GM23248 (cell line): ENCODE data around the gene SMG9. TPM values are rescaled to one million over a fixed set of nuclear protein-coding genes. Genes with fewer than 3 reads are reported as not detected.

Experiments used
- DNase-seq: peaks from one replicate; pipeline ENCODE4 v3.0.0-alpha.2; 2015
- H2AFZ ChIP-seq: fragments of 200-600 bp; sonication (generic); 2 replicates; pipeline ENCODE4 v1.6.1; 2016; ENCODE audit warnings: antibody characterized with exemption
- H3F3A ChIP-seq: fragments of 200-600 bp; sonication (generic); 2 replicates; pipeline ENCODE4 v1.6.1; 2016; ENCODE audit warnings: mild to moderate bottlenecking, antibody characterized with exemption, mixed run types; ENCODE audit not compliant: insufficient read depth
- H3K27ac ChIP-seq: fragments of 200-600 bp; sonication (generic); 2 replicates; pipeline ENCODE4 v1.5.1; 2016; ENCODE audit warnings: mild to moderate bottlenecking
- H3K27me3 ChIP-seq: fragments of 200-600 bp; sonication (generic); replicated peaks from 2 replicates; pipeline ENCODE4 v1.6.1; 2016; ENCODE audit warnings: mild to moderate bottlenecking; ENCODE audit not compliant: insufficient read depth
- H3K36me3 ChIP-seq: fragments of 200-600 bp; sonication (generic); 2 replicates; pipeline ENCODE4 v1.6.1; 2016; ENCODE audit warnings: low read depth, mild to moderate bottlenecking
- H3K4me1 ChIP-seq: fragments of 200-600 bp; sonication (generic); 2 replicates; pipeline ENCODE4 v1.6.1; 2016; ENCODE audit warnings: mild to moderate bottlenecking; ENCODE audit not compliant: insufficient read depth
- H3K4me2 ChIP-seq: fragments of 200-600 bp; sonication (generic); one replicate; pipeline ENCODE4 v1.6.1; 2016; ENCODE audit warnings: mild to moderate bottlenecking; ENCODE audit not compliant: unreplicated experiment
- H3K4me3 ChIP-seq: fragments of 200-600 bp; sonication (generic); 2 replicates; pipeline ENCODE4 v1.5.1; 2016; ENCODE audit warnings: mild to moderate bottlenecking
- H3K79me2 ChIP-seq: fragments of 200-600 bp; sonication (generic); 2 replicates; pipeline ENCODE4 v1.6.1; 2016; ENCODE audit warnings: mild to moderate bottlenecking; ENCODE audit not compliant: insufficient read depth
- H3K9ac ChIP-seq: fragments of 200-600 bp; sonication (generic); 2 replicates; pipeline ENCODE4 v1.6.1; 2016; ENCODE audit warnings: mild to moderate bottlenecking
- H3K9me2 ChIP-seq: fragments of 200-600 bp; sonication (generic); 2 replicates; pipeline ENCODE4 v1.6.1; 2016; ENCODE audit warnings: mixed run types, mild to moderate bottlenecking, moderate library complexity; ENCODE audit not compliant: insufficient read depth
- H3K9me3 ChIP-seq: fragments of 200-600 bp; sonication (generic); one replicate; pipeline ENCODE4 v1.6.1; 2017; ENCODE audit warnings: low read depth
- H4K20me1 ChIP-seq: fragments of 200-600 bp; sonication (generic); 2 replicates; pipeline ENCODE4 v1.6.0; 2016; ENCODE audit not compliant: insufficient read depth
- EZH2 ChIP-seq: fragments of 200-600 bp; sonication (generic); IDR thresholded peaks from 2 replicates; pipeline ENCODE4 v1.6.1; 2018; ENCODE audit warnings: antibody characterized with exemption, mild to moderate bottlenecking; ENCODE audit not compliant: insufficient read depth, poor library complexity, severe bottlenecking
- EZH2phosphoT487 ChIP-seq: fragments of 200-600 bp; sonication (generic); IDR thresholded peaks from 2 replicates; pipeline ENCODE4 v1.6.1; 2018; ENCODE audit warnings: antibody characterized with exemption, moderate library complexity, mild to moderate bottlenecking, low read depth; ENCODE audit not compliant: insufficient read depth
- WGBS, 2 experiments: methylation state at CpG; one replicate each; pipeline ENCODE4 v1.1.6; 2015 to 2017; ENCODE audit warnings: low lambda C conversion rate in 2 of 2, low coverage in 1 of 2; ENCODE audit errors: missing lambda C conversion rate in 2 of 2; 5-methylcytosine and 5-hydroxymethylcytosine counted together
- in situ Hi-C: fragments of 300-500 bp; cut with MboI; formaldehyde crosslinking; loops from 2 replicates; pipeline ENCODE4 v1.15.0; 2020
- polyA plus RNA-seq: library from polyadenylated mRNA; unstranded; fragments of >200 nt; fragmentation: Nextera tagmentation; extraction: Ambion mirVana; gene quantifications from 2 replicates; pipeline ENCODE4 v1.2.1, GENCODE V29; 2016
- total RNA-seq: library from RNA; depleted of rRNA; stranded (reverse); fragments of >200 nt; shearing (Covaris generic); gene quantifications from 2 replicates; pipeline ENCODE4 v1.2.3, GENCODE V29; 2014

Gene SMG9
- total and polyA plus RNA-seq, 2 experiments from 2014 or later: 13.0 to 23.2 TPM

DNA sequence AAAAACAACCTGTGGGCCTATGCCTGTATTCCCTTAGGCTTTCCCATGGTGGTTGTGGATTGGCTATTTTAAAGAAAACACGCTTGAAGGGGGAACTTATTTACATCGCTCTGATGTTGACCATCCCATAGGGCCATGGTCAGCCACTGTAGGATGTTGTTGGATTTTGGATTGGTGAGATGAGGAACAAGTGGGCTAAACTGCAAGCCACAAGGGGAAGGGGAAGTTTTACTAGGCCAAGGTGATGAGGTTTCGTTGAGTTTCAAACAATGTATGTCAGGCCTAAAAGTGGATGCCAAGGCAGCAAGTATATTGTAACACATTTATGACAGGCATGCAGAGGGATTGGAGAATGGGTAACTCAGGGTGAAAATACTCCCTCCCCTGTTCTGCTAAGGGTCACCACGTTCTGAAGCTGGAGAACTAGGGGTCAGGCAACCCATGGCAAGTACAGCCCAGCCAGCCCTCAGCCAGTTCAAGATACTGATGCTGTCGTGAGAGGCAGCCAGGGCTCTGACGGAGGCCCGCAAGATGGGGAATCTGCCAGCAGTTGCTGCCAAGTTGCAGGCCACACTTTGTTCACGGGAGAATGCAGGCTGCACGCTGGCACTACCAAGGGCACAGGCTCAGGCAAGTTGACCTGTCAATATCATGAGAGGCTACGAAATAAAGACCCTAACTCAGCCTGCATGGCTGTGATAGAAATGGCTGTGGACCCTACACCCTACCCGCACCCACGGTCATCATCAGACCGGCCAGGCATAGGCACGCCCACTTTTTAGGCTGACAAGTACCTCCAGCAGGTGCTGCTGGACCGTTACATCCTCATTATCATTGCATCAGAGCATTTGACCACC lies 27.8 kb downstream of the SMG9 start:
- Histone ChIP-seq H3K27ac (no peak overlapping the region), H3K4me1 (no peaks in the 10 kb centered on the region), H3F3A (no peaks in the 10 kb centered on the region), H3K9ac (no peak overlapping the region), H3K27me3 (no peaks in the 10 kb centered on the region), H3K36me3 (peaks cover 2% of the 10 kb centered on the region; the same call in 1 of the 2 replicates), H3K4me2 (no peak overlapping the region), H3K9me2 (no peaks in the 10 kb centered on the region), H4K20me1 (no peaks in the 10 kb centered on the region), H3K4me3 (no peak overlapping the region), H3K79me2 (no peaks in the 10 kb centered on the region), H3K9me3 (no peaks in the 10 kb centered on the region), H2AFZ (no peak overlapping the region)
- TF ChIP-seq EZH2phosphoT487 (no peak), EZH2 (no peak)
- in situ Hi-C loops: no loop called here
- peak; percentile 51 for DNase-seq
- WGBS, 2 experiments: 53 to 54% methylated on average over 15 of the region's 15 CpGs

DNA sequence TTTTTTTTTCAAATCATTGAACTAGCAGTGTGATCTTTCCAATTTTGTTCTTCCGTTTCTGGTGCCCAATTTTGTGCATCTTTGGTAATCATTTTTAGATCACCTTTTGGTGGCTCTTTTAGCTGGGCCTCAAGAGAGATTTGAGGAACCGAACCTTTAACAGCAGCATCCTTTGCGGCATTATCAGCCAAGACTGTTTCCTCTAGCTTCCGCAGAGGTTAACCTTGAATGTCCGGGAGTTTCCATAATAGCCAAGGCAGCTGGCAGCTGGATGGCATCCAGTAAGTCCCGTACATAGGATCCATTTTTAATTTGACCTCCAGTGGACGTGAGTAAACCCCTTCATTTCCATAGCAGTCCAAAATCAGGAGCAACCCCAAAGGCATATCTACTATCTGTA lies 29.3 kb downstream of the SMG9 start:
- Histone ChIP-seq H3K79me2 (no peaks in the 10 kb centered on the region), H3K4me2 (no peak overlapping the region), H3K4me3 (no peak overlapping the region), H2AFZ (no peak overlapping the region), H3K36me3 (no peaks in the 10 kb centered on the region), H3K9ac (no peak overlapping the region), H3K9me2 (no peaks in the 10 kb centered on the region), H3K4me1 (no peaks in the 10 kb centered on the region), H3F3A (no peaks in the 10 kb centered on the region), H3K27ac (no peak overlapping the region), H3K27me3 (no peaks in the 10 kb centered on the region), H3K9me3 (no peaks in the 10 kb centered on the region), H4K20me1 (no peaks in the 10 kb centered on the region)
- TF ChIP-seq EZH2 (no peak), EZH2phosphoT487 (no peak)
- in situ Hi-C loops: no loop called here
- DNase-seq: no peak
- 61 to 64% methylated on average over 7 of the region's 7 CpGs for WGBS, 2 experiments

DNA sequence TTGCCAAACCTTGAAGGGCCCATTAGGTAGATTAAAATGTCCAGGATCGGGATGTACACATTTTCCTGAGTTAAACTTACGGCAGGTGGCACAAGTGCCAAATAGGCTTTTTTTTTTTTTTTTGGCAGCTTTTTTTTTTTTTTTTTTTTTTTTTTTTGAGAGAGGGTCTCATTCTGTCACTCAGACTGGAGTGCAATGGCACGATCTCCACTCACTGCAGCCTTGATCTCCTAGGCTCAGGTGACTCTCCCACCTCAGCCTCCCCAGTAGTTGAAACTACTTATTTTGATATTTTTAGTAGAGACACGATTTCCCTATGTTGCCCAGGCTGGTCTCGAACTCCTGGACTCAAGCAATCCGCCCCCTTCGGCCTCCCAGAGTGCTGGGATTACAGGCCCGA lies 29.9 kb downstream of the SMG9 start:
- Histone ChIP-seq H3K9me3 (no peaks in the 10 kb centered on the region), H3K27me3 (no peaks in the 10 kb centered on the region), H3K4me1 (no peaks in the 10 kb centered on the region), H3K36me3 (no peaks in the 10 kb centered on the region), H3K4me3 (no peak overlapping the region), H2AFZ (no peak overlapping the region), H3K27ac (no peak overlapping the region), H3K9ac (no peak overlapping the region), H3K79me2 (no peaks in the 10 kb centered on the region), H3K4me2 (no peak overlapping the region), H4K20me1 (no peaks in the 10 kb centered on the region), H3K9me2 (no peaks in the 10 kb centered on the region), H3F3A (no peaks in the 10 kb centered on the region)
- WGBS, 2 experiments: 39 to 42% methylated on average over 7 to 8 of the region's 8 CpGs
- in situ Hi-C loops: no loop called here
- no peak for DNase-seq
- TF ChIP-seq EZH2phosphoT487 (no peak), EZH2 (no peak)

DNA sequence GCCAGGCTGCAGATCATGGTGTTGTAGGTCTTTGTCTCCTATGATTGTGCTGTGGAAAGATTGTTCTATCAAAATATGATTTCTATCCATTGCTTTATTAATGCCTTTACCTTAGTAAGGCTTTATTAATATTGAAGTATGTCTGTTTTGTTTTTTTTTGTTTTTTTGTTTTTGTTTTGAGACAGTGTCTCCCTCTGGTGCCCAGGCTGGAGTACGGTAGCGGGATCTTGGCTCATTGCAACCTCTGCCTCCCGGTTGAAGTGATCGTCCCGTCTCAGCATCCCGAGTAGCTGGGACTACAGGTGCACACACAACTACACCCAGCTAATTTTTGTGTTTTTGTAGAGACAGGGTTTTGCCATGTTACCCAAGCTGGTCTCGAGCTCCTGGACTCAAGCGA lies 31.2 kb downstream of the SMG9 start:
- in situ Hi-C loops: no loop called here
- no peak overlapping the region for H3K4me3 ChIP-seq
- H2AFZ ChIP-seq: no peak overlapping the region
- no peak overlapping the region for H3K4me2 ChIP-seq
- no peaks in the 10 kb centered on the region for H3K9me2 ChIP-seq
- 36 to 38% methylated on average over 8 of the region's 8 CpGs for WGBS, 2 experiments
- TF ChIP-seq EZH2phosphoT487: no peak
- TF ChIP-seq EZH2: no peak
- no peak overlapping the region for H3K9ac ChIP-seq
- no peaks in the 10 kb centered on the region for H3K36me3 ChIP-seq
- peak; percentile 31 for DNase-seq
- H3K9me3 ChIP-seq: no peaks in the 10 kb centered on the region
- no peaks in the 10 kb centered on the region for H3K79me2 ChIP-seq
- H3K4me1 ChIP-seq: no peaks in the 10 kb centered on the region
- H4K20me1 ChIP-seq: no peaks in the 10 kb centered on the region
- H3F3A ChIP-seq: no peaks in the 10 kb centered on the region
- no peaks in the 10 kb centered on the region for H3K27me3 ChIP-seq
- no peak overlapping the region for H3K27ac ChIP-seq
